GM23248 (cell line): ENCODE measurements around the gene SMARCAL1.

ENCODE experiments used
- EZH2 ChIP-seq: fragments of 200-600 bp; sonication (generic); IDR thresholded peaks from 2 replicates; pipeline ENCODE4 v1.6.1; 2018; ENCODE audit warnings: antibody characterized with exemption, mild to moderate bottlenecking; ENCODE audit not compliant: insufficient read depth, poor library complexity, severe bottlenecking
- EZH2phosphoT487 ChIP-seq: fragments of 200-600 bp; sonication (generic); IDR thresholded peaks from 2 replicates; pipeline ENCODE4 v1.6.1; 2018; ENCODE audit warnings: antibody characterized with exemption, moderate library complexity, mild to moderate bottlenecking, low read depth; ENCODE audit not compliant: insufficient read depth

GRCh38 chr2:216516730-216517350 lies 104.6 kb downstream of the SMARCAL1 start:
- TF ChIP-seq EZH2, result no peak
- TF ChIP-seq EZH2phosphoT487, result no peak
